Ishikawa (cell line): ENCODE data around the gene COMMD1.

ENCODE experiments used
- CEBPB ChIP-seq: IDR thresholded peaks from 2 replicates; pipeline ENCODE4 v1.6.1; 2012
- CREB1 ChIP-seq: IDR thresholded peaks from 2 replicates; pipeline ENCODE4 v1.6.1; 2012; ENCODE audit warnings: low read depth
- EGR1 ChIP-seq: IDR thresholded peaks from 2 replicates; pipeline ENCODE4 v1.6.1; 2012
- EP300 ChIP-seq: IDR thresholded peaks from 2 replicates; pipeline ENCODE4 v1.6.1; 2012; ENCODE audit warnings: borderline replicate concordance
- FOXM1 ChIP-seq: IDR thresholded peaks from 2 replicates; pipeline ENCODE4 v1.6.1; 2012; ENCODE audit warnings: low read depth, borderline replicate concordance
- NFIC ChIP-seq: IDR thresholded peaks from 2 replicates; pipeline ENCODE4 v1.6.1; 2012
- TAF1 ChIP-seq: IDR thresholded peaks from 2 replicates; pipeline ENCODE4 v1.6.1; 2012; ENCODE audit warnings: low read depth, mild to moderate bottlenecking
- TCF12 ChIP-seq: IDR thresholded peaks from 2 replicates; pipeline ENCODE4 v1.6.1; 2012; ENCODE audit warnings: low read depth
- TEAD4 ChIP-seq: IDR thresholded peaks from 2 replicates; pipeline ENCODE4 v1.6.1; 2012
- YY1 ChIP-seq: IDR thresholded peaks from 2 replicates; pipeline ENCODE4 v1.6.1; 2012; ENCODE audit warnings: low read depth
- ZBTB7A ChIP-seq: IDR thresholded peaks from 2 replicates; pipeline ENCODE4 v1.6.1; 2012; ENCODE audit warnings: low read depth
- TF ChIP-seq, protein P1 (sequence below): IDR thresholded peaks from 2 replicates; pipeline ENCODE4 v1.6.1; 2012
- TF ChIP-seq, protein P2 (sequence below): IDR thresholded peaks from 2 replicates; pipeline ENCODE4 v1.6.1; 2012
- TF ChIP-seq, protein P3 (sequence below): IDR thresholded peaks from 2 replicates; pipeline ENCODE4 v1.6.1; 2012; ENCODE audit warnings: low read depth, mild to moderate bottlenecking

DNA sequence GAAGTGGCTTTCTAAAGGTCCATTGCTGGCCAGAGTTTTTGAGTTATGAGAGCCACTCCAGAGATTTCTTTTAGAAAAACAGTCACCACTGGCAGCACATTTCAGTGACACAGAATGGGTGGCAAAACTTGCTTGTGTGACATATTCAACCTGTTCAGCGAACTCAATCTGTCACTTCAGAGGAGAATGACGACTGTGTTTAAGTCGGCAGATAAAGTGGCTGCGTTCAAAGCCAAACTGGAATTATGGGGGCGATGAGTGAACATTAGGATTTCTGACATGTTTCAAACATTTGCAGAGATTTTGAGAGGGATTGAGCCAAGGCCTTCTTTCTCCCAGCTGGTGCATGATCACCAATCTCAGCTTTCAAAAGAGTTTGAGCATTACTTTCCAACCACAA is 150.9 kb downstream of the COMMD1 start:
- TF ChIP-seq CREB1 (no peak), CEBPB (no peak), TAF1 (no peak), EP300 (no peak), NFIC (no peak), TEAD4 (no peak), EGR1 (no peak), ZBTB7A (no peak), FOXM1 (no peak), TCF12 (no peak), YY1 (no peak)
- TF ChIP-seq, protein P1, sequence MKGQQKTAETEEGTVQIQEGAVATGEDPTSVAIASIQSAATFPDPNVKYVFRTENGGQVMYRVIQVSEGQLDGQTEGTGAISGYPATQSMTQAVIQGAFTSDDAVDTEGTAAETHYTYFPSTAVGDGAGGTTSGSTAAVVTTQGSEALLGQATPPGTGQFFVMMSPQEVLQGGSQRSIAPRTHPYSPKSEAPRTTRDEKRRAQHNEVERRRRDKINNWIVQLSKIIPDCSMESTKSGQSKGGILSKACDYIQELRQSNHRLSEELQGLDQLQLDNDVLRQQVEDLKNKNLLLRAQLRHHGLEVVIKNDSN: no peak
- TF ChIP-seq, protein P2, sequence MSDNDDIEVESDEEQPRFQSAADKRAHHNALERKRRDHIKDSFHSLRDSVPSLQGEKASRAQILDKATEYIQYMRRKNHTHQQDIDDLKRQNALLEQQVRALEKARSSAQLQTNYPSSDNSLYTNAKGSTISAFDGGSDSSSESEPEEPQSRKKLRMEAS: no peak
- TF ChIP-seq, protein P3, sequence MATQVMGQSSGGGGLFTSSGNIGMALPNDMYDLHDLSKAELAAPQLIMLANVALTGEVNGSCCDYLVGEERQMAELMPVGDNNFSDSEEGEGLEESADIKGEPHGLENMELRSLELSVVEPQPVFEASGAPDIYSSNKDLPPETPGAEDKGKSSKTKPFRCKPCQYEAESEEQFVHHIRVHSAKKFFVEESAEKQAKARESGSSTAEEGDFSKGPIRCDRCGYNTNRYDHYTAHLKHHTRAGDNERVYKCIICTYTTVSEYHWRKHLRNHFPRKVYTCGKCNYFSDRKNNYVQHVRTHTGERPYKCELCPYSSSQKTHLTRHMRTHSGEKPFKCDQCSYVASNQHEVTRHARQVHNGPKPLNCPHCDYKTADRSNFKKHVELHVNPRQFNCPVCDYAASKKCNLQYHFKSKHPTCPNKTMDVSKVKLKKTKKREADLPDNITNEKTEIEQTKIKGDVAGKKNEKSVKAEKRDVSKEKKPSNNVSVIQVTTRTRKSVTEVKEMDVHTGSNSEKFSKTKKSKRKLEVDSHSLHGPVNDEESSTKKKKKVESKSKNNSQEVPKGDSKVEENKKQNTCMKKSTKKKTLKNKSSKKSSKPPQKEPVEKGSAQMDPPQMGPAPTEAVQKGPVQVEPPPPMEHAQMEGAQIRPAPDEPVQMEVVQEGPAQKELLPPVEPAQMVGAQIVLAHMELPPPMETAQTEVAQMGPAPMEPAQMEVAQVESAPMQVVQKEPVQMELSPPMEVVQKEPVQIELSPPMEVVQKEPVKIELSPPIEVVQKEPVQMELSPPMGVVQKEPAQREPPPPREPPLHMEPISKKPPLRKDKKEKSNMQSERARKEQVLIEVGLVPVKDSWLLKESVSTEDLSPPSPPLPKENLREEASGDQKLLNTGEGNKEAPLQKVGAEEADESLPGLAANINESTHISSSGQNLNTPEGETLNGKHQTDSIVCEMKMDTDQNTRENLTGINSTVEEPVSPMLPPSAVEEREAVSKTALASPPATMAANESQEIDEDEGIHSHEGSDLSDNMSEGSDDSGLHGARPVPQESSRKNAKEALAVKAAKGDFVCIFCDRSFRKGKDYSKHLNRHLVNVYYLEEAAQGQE: no peak
